NB4 (cell line): ENCODE data around the gene TSKS.

Source experiments
- DNase-seq: peaks from one replicate; pipeline ENCODE4 v3.0.0; 2010; ENCODE audit warnings: low read depth
- H3K4me3 ChIP-seq: one replicate; pipeline ENCODE4 v1.5.1; 2011; ENCODE audit warnings: mild to moderate bottlenecking, low read depth, low read length, moderate library complexity
- CTCF ChIP-seq: IDR thresholded peaks from one replicate; pipeline ENCODE4 v1.5.1; 2012; ENCODE audit warnings: low read depth, low read length
- MAX ChIP-seq: IDR thresholded peaks from 2 replicates; pipeline ENCODE4 v1.6.1; 2011; ENCODE audit warnings: low read depth, low read length
- MYC ChIP-seq: IDR thresholded peaks from 2 replicates; pipeline ENCODE4 v1.6.1; 2011; ENCODE audit warnings: low read depth, low read length
- POLR2A ChIP-seq: IDR thresholded peaks from 2 replicates; pipeline ENCODE4 v1.6.1; 2011; ENCODE audit warnings: mild to moderate bottlenecking; ENCODE audit not compliant: insufficient read length; ENCODE audit errors: extremely low read depth

Gene TSKS

GRCh38 chr19:49807904-49808675 is 45.0 kb upstream of the TSKS start:
- no peak for DNase-seq
- no peak for TF ChIP-seq CTCF
- no peak for TF ChIP-seq POLR2A
- TF ChIP-seq MAX: no peak
- TF ChIP-seq MYC: no peak
- H3K4me3 ChIP-seq: no peak overlapping the region

GRCh38 chr19:49807058-49807903 is 44.2 kb upstream of the TSKS start:
- DNase-seq: peak; percentile 82
- no peak overlapping the region for H3K4me3 ChIP-seq
- no peak for TF ChIP-seq CTCF
- no peak for TF ChIP-seq POLR2A
- TF ChIP-seq MAX: no peak
- no peak for TF ChIP-seq MYC

GRCh38 chr19:49806620-49806959 is 43.5 kb upstream of the TSKS start:
- no peak for DNase-seq
- TF ChIP-seq CTCF (no peak), MYC (no peak), POLR2A (no peak), MAX (no peak)
- no peak overlapping the region for H3K4me3 ChIP-seq

- TF ChIP-seq MAX: no peak
- TF ChIP-seq MYC: no peak
- TF ChIP-seq CTCF: no peak
- TF ChIP-seq POLR2A: no peak
- H3K4me3 ChIP-seq: no peak overlapping the region
- DNase-seq: no peak
These were observed 42.9 kb upstream of the TSKS start for GRCh38 chr19:49805822-49806619.

- TF ChIP-seq POLR2A (no peak), CTCF (no peak), MAX (no peak), MYC (no peak)
- DNase-seq: no peak
- H3K4me3 ChIP-seq: no peak overlapping the region
These were observed 40.4 kb upstream of the TSKS start for GRCh38 chr19:49803529-49803856.
